Measurements from ENCODE around the gene SYNE2. TPM values are rescaled to one million over a fixed set of nuclear protein-coding genes. Genes with fewer than 3 reads are reported as not detected.

SYNE2 gene
- total and polyA plus RNA-seq, 10 of the 15 experiments (the other 5 are each of a cell fraction or from before 2014, with no cell fraction given): 2.1 to 52.7 (median 38.1) TPM

GRCh38 chr14:63840981-63841380 is 11.8 kb upstream of the SYNE2 start:
- in situ Hi-C loops (cut with MboI): no loop called here
- ChIA-PET SMC1A (ENCODE audit: uncharacterized antibody, unreplicated experiment) (no interaction called here), CTCF (interaction anchor here (0.8 to 1.9 kb wide), 6 partner anchors 76 to 463 kb away, joined by 3 to 6 read pairs (median 4); no protein-coding TSS in a partner anchor), POLR2A (no interaction called here), RAD21 (ENCODE audit: unreplicated experiment) (no interaction called here)
- DNase-seq (ENCODE audit: low read depth, low spot score): no peak
- no peak for FAIRE-seq
- intact Hi-C loops (cut with micrococcal nuclease; ENCODE audit: unreplicated experiment): no loop called here
- Histone ChIP-seq H3K27me3 (replicated peaks in 1 of 2; ENCODE audit: control insufficient read depth in 2 of 2, insufficient read depth in 2 of 2, low read length in 1 of 2) (no peaks in the 10 kb centered on the region), H3K27ac (ENCODE audit: control insufficient read depth, insufficient read depth) (no peak overlapping the region), H3K79me2 (ENCODE audit: control insufficient read depth, insufficient read depth, low read length) (no peaks in the 10 kb centered on the region), H3K4me1 (ENCODE audit: control insufficient read depth, insufficient read depth, low read length) (no peaks in the 10 kb centered on the region), H2AFZ (ENCODE audit: control insufficient read depth, low read depth, low read length) (no peak overlapping the region), H3K4me2 (ENCODE audit: control insufficient read depth, insufficient read depth) (no peak overlapping the region), H3K4me3 (no peak overlapping the region), H3K9ac (ENCODE audit: control insufficient read depth, insufficient read depth, low read length) (no peak overlapping the region), H3K36me3 (ENCODE audit: control insufficient read depth in 2 of 2, insufficient read depth in 2 of 2, low read length in 1 of 2) (no peaks in the 10 kb centered on the region), H3K9me3 (replicated peaks; ENCODE audit: control insufficient read depth, insufficient read depth, low read length) (peaks cover 3% of the 10 kb centered on the region; the same call in 1 of the 3 replicates), H4K20me1 (ENCODE audit: control insufficient read depth, insufficient read depth) (no peaks in the 10 kb centered on the region)
- no TSS peak for BruUV-seq (replicated peaks)
- WGBS (ENCODE audit: insufficient coverage, insufficient replicate concordance, low lambda C conversion rate, missing lambda C conversion rate): 0% methylated on average over 1 of the region's 1 CpG
- ATAC-seq: no peak
- no peak for TF ChIP-seq SPI1 (IDR thresholded peaks at IDR 0.05; ENCODE audit: borderline replicate concordance, insufficient read depth, low read depth, low read length)
- no peak for TF ChIP-seq SMAD1 (IDR thresholded peaks at IDR 0.05; ENCODE audit: low read depth, partially characterized antibody)
- no peak for TF ChIP-seq CBX3 (IDR thresholded peaks at IDR 0.05; ENCODE audit: borderline replicate concordance, low read depth)
- TF ChIP-seq BACH1 (IDR thresholded peaks at IDR 0.05; ENCODE audit: borderline replicate concordance): no peak
- TF ChIP-seq CTCF (IDR thresholded peaks at IDR 0.05 in 2 of 3, conservative IDR thresholded peaks at IDR 0.05 in 1 of 3; ENCODE audit: control insufficient read depth in 2 of 3, extremely low read depth in 1 of 3, insufficient read depth in 1 of 3, low read depth in 3 of 3, low read length in 3 of 3): 0 out of 6 replicates have a peak, but pooled peaks of 1 of the 3 experiments have one; percentile 15
- TF ChIP-seq PKNOX1 (IDR thresholded peaks at IDR 0.05): no peak
